ENCODE data around the gene DUOXA1. TPM values are rescaled to one million over a fixed set of nuclear protein-coding genes. Genes with fewer than 3 reads are reported as not detected.
"Not testable (repeated sequence)": the region's sequence is repeated elsewhere in the genome, so short reads cannot be mapped to it uniquely, and the experiment has no call there.

Gene DUOXA1
- total RNA-seq, 6 experiments from 2014 or later = not detected

DNA sequence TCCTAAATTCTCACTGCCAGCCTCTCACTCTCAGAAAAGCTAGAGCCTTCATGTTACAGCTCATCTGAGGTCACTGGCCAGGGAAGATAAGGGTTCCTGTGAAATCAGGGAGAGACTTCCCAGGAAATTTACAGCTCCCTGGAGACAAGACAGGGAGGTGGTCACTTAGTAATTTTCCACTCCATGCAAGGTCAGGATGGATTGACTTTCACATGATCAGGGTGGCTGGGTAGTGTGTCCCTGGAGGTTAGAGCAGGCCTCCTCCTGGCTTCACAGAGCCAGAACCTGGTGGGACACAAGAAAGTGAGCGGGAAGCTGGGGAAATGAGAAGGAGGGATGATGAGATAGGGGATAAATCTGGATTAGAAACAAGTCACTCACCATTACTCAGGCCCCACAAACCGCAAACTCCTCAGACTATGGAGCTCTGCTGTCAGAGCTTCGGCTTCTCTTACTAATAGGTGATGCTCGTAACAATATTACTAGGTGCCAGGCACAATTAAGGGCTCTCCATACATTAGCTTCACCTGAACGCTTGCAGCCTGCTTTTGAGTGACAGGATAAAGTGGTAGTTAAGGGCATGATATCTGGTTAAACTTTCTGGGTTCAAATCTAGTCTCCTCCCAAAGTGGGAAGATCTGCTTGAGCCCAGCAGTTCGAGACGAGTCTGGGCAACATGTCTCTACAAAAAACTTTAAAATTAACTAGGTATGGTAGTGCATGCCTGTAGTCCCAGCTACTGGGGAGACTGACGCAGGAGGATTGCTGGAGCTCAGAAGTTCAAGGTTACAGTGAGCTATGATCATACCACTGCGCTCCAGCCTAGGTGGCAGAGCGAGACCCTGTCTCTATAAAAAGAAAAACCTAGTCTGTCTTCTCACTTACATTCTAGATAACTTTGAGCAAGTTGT, 40.6 kb downstream of the DUOXA1 start:
- ATAC-seq = peak in 3 of 4 donors; percentile 11 to 48 (median 45)
- Histone ChIP-seq H3K36me3 (no peaks in the 10 kb centered on the region), H3K27ac (no peak overlapping the region), H3K27me3 (no peaks in the 10 kb centered on the region), H3K4me3 (no peak overlapping the region), H3K9me3 (no peaks in the 10 kb centered on the region), H3K4me1 (no peaks in the 10 kb centered on the region)
- WGBS (ENCODE audit: insufficient coverage, low coverage, low lambda C conversion rate, missing lambda C conversion rate) = 89% methylated on average over 10 of the region's 10 CpGs
- intact Hi-C loops (cut with DNase I) = no loop called here
- TF ChIP-seq POLR2A (IDR thresholded peaks at IDR 0.05) = no peak
- TF ChIP-seq, protein P1, sequence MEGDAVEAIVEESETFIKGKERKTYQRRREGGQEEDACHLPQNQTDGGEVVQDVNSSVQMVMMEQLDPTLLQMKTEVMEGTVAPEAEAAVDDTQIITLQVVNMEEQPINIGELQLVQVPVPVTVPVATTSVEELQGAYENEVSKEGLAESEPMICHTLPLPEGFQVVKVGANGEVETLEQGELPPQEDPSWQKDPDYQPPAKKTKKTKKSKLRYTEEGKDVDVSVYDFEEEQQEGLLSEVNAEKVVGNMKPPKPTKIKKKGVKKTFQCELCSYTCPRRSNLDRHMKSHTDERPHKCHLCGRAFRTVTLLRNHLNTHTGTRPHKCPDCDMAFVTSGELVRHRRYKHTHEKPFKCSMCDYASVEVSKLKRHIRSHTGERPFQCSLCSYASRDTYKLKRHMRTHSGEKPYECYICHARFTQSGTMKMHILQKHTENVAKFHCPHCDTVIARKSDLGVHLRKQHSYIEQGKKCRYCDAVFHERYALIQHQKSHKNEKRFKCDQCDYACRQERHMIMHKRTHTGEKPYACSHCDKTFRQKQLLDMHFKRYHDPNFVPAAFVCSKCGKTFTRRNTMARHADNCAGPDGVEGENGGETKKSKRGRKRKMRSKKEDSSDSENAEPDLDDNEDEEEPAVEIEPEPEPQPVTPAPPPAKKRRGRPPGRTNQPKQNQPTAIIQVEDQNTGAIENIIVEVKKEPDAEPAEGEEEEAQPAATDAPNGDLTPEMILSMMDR (IDR thresholded peaks at IDR 0.05) = no peak
- no peak for DNase-seq

DNA sequence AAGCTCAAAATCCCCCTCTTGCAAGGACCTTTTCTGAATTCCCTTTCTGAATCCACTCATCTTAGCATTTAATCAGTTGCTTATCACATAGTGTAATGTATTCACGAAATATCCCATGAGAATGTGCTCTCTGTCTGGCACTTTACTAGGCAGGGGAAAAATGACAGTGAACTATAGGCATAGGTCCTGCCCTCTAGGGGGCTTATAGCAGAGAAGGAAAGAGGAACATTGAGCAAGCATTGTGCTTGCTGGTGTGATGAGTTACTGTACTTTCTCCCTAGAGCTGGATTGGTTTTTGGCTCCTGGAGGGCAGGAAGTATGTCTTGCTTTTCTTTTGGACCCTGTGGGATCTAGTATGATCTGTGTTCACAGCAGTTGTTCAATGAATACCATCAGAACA, 42.2 kb downstream of the DUOXA1 start:
- DNase-seq (no peak), ATAC-seq (no peak)
- no peak overlapping the region for H3K27ac ChIP-seq
- no peaks in the 10 kb centered on the region for H3K9me3 ChIP-seq
- WGBS (ENCODE audit: insufficient coverage, low coverage, low lambda C conversion rate, missing lambda C conversion rate) = 67% methylated on average over 1 of the region's 1 CpG
- TF ChIP-seq POLR2A (IDR thresholded peaks at IDR 0.05) = no peak
- TF ChIP-seq, protein P1 (IDR thresholded peaks at IDR 0.05) = no peak
- intact Hi-C loops (cut with DNase I) = no loop called here
- H3K4me1 ChIP-seq = peaks cover 0 to 5% (median 0%) of the 10 kb centered on the region in 4 donors
- no peaks in the 10 kb centered on the region for H3K36me3 ChIP-seq
- H3K4me3 ChIP-seq = no peak overlapping the region
- H3K27me3 ChIP-seq = no peaks in the 10 kb centered on the region

DNA sequence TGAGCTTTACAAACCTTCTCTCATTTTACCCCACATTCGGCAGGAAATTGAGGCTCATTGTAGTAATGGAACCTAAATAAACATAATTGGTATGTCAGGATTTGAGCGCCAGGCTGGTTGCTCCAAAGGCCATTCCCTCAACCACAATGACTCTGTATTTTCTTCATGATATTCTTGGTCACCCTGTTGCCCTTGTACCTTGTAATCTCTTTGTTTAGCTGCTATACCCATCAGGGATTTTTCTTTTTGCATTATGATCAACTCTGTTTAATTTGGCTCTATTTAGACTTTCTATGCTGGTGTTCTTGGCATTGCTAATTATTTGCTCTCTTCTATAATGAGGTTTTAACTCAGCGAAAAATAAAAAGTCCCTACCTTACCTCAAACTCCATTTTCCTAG, 45.5 kb downstream of the DUOXA1 start:
- H3K9me3 ChIP-seq = no peaks in the 10 kb centered on the region
- ATAC-seq (peak in 2 of 4 donors; percentile 20 to 51), DNase-seq (no peak)
- no peak overlapping the region for H3K27ac ChIP-seq
- no peak for TF ChIP-seq POLR2A (IDR thresholded peaks at IDR 0.05)
- TF ChIP-seq, protein P1 (IDR thresholded peaks at IDR 0.05) = no peak
- peaks cover 0 to 5% (median 0%) of the 10 kb centered on the region in 4 donors for H3K4me1 ChIP-seq
- 58% methylated on average over 3 of the region's 3 CpGs for WGBS (ENCODE audit: insufficient coverage, low coverage, low lambda C conversion rate, missing lambda C conversion rate)
- no peaks in the 10 kb centered on the region for H3K27me3 ChIP-seq
- intact Hi-C loops (cut with DNase I) = no loop called here
- no peaks in the 10 kb centered on the region for H3K36me3 ChIP-seq
- no peak overlapping the region for H3K4me3 ChIP-seq

DNA sequence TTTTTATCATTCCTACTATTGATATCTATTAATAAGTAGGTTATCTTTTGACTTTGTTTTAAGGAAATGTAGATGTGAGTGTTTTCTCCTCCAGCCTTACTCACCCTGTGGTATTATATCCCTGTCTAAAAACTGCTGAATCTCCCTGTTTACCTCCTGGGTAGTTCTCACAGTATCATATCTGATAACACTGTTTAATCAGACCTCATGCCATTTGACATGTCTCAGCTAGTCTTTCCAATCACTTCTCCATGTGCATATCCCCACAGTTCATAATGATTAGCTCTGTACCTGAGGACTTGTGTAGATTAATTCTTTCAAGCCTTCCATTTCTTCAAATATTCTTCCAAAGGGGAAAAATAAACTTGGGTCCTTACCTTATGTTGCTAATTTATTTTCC, 46.5 kb downstream of the DUOXA1 start:
- TF ChIP-seq, protein P1 (IDR thresholded peaks at IDR 0.05) = no peak
- no peak for TF ChIP-seq POLR2A (IDR thresholded peaks at IDR 0.05)

DNA sequence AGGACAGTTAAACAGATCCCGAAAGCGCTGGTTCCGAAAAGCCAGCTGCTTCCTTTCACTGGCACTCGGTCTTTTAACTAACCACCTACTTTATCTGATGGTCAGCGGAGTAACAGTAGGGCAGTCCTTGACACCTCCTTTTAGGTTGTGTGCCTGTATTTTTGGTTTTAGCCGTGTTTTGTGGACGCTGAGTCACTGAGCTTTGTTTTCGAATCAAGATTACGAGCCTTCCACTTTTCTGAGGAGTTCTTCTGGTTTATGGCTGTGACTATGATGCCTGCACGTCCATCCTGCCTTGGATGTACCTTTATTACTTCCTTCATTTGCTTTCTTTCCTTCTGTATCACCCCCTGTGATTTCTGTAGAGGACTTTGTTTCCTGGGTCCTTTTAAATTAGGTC, 47.3 kb downstream of the DUOXA1 start:
- H3K9me3 ChIP-seq; H3K36me3 ChIP-seq; H3K4me3 ChIP-seq; H3K27me3 ChIP-seq; DNase-seq; H3K4me1 ChIP-seq; H3K27ac ChIP-seq; ATAC-seq; intact Hi-C loops (cut with DNase I): not testable (repeated sequence)
- 73% methylated on average over 5 of the region's 10 CpGs for WGBS (ENCODE audit: insufficient coverage, low coverage, low lambda C conversion rate, missing lambda C conversion rate)

More for the DNA sequence above, 46.5 kb downstream of the DUOXA1 start:
- intact Hi-C loops (cut with DNase I) = no loop called here
- no peak overlapping the region for H3K27ac ChIP-seq
- DNase-seq = no peak
- H3K9me3 ChIP-seq = no peaks in the 10 kb centered on the region
- H3K27me3 ChIP-seq = no peaks in the 10 kb centered on the region
- H3K36me3 ChIP-seq = no peaks in the 10 kb centered on the region
- H3K4me3 ChIP-seq = no peak overlapping the region
- ATAC-seq = peak in 3 of 4 donors; percentile 58 to 85 (median 80)
- peaks cover 0 to 5% (median 0%) of the 10 kb centered on the region in 4 donors for H3K4me1 ChIP-seq

DNA sequence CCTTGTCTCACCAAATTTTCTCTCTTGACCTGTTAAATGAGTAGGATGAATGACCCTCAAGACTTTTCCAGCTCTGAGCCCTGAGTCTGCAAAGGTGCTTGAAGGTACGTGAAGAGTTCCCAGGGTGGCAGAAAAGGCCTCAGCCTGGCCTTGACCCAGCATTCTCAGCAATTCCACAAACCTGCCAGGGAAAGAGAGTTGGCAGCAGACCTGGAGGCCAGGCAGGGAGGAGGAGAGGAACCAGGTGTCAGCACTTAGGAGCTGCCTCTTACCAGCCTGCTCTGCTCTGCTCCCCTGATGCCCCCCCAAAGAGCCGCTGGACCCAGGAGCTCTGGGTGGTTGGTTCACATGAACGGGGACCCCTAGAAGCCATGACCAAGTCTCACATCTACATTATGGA, 49.1 kb downstream of the DUOXA1 start:
- DNase-seq; H3K27me3 ChIP-seq; H3K9me3 ChIP-seq; H3K4me1 ChIP-seq; intact Hi-C loops (cut with DNase I); H3K36me3 ChIP-seq; H3K27ac ChIP-seq; H3K4me3 ChIP-seq: not testable (repeated sequence)
- ATAC-seq = peak; percentile 27 to 48 (median 43)
- WGBS (ENCODE audit: insufficient coverage, low coverage, low lambda C conversion rate, missing lambda C conversion rate) = no CpG with 5 or more reads among the region's 3 CpGs

DNA sequence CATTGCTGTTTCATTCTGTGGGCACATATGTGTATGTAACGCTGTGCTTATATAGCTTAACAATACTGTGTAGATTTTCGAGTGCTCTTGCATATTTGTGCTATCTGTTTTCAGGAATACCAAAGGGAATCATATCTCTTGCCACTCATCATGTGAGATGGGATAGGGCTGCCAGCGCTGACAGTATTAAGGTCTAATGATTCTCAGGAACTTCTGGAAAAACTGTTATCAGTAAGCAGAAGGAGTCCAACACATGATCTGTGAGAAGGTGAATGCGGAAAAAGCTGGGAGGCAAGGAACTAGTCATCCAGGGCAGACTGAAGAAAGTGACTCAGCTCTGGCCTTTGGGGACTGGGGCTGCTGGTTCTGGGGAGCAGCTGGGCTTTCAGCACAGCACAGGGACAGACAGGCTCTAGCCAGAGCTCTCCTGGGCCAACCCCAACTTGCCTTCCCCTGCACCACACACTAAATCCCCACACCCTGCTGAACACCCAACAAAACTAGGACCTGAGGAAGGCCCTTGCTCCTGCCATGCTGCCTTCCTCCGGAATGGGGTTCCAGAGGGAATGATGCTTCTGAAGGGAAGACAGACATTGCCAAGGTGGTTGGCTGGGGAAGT, 49.9 kb downstream of the DUOXA1 start:
- 94% methylated on average over 4 of the region's 5 CpGs for WGBS (ENCODE audit: insufficient coverage, low coverage, low lambda C conversion rate, missing lambda C conversion rate)
- H3K9me3 ChIP-seq; DNase-seq; intact Hi-C loops (cut with DNase I); H3K27me3 ChIP-seq; H3K4me1 ChIP-seq; H3K4me3 ChIP-seq; ATAC-seq; H3K36me3 ChIP-seq; H3K27ac ChIP-seq: not testable (repeated sequence)
